Measurements from ENCODE around the gene ZBTB42.

The ZBTB42 gene

GRCh38 chr14:104852280-104852663, 51.4 kb downstream of the ZBTB42 start:
- no peak for DNase-seq (ENCODE audit: low read depth)
- no peak for TF ChIP-seq CTCF (IDR thresholded peaks at IDR 0.05; ENCODE audit: control insufficient read depth, insufficient read depth, low read depth, low read length, missing control alignments)
- H3K4me3 ChIP-seq (ENCODE audit: control insufficient read depth, low read depth, low read length) = no peak overlapping the region
